NOMO-1 (cell line): ENCODE data around the gene VMAC.

Experiments
- DNase-seq, 2 experiments: peaks; one replicate each; lab custom pipeline; 2025; ENCODE audit not compliant: unreplicated experiment in 2 of 2; lab: John Stamatoyannopoulos, UW

Gene VMAC

GRCh38 chr19:5950741-5951140 is 46.1 kb downstream of the VMAC start:
- no peak for DNase-seq

DNA sequence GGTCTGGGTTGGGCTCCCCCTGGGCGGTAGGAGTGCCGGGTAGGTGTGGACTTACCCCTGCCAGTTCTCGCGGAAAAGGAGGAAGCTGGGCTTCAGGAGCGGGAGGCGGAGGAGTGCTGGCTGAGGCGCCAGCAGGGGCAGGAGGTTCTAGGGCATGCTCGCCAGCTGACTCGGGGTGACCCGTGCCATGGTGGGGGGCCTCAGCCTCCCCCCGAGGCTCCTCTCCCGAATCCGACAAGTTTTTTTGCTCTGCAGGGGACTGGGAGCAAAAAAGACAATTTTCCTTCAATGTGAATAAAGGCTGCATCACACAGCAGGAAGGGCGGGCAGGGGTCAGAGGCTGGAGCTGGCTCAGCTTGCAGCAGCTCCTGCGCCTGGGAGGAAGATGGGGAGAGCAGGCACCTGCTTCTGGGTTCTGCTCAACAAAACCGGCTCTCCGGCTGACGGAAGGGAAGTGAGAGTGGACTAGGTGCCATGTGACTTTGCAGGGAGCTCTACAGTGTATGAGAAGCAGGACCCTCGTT is 46.7 kb downstream of the VMAC start:
- DNase-seq, result peak; percentile 15 to 45

GRCh38 chr19:5952193-5953029 is 47.7 kb downstream of the VMAC start:
- no peak for DNase-seq

GRCh38 chr19:5953030-5953589 is 48.4 kb downstream of the VMAC start:
- peak in 1 of 2 experiments; percentile 2 for DNase-seq

DNA sequence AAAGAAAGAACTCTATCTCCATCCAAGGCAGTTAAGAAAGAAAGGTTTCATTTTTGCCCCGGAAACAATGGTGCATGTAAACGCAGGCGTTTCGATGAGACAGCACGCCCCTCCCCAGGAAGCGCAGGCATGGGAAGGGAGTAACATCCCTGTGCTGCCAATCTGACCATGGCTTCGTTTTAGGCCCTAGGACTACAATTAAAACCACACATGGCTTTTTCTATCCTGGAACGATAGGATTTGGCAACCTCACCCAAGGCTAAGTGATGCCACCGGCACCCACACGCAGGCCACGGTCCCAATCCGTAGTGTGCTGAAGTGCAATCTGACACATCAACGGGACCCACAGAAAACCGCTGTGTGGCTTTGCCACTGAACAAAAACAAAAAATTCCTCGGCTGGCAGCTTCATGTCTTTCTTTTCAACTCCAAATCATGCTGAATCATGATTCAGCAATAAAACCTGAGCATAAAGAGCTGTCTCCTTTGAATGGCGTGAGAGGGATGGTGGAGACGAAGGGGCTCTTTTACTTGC is 49.1 kb downstream of the VMAC start:
- no peak for DNase-seq

DNA sequence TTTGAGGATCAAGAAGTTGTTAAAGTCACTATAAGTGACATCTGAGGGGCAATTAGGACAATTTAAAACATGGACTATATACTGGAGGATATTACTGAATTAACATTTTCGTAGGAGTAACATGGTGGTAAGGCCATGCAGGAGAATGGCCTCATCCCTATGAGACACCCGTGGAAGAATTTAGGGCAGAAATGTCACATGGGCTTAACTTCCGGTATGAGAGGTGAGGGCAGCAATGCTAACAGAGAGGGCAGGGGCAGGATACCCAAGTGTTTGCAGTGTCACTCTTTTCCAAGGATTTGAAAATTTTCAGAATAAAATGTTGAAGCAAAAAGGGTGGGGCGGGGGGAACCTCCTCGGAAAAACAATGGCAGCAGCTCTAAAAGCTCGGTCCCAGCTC is 49.6 kb downstream of the VMAC start:
- DNase-seq, result no peak

DNA sequence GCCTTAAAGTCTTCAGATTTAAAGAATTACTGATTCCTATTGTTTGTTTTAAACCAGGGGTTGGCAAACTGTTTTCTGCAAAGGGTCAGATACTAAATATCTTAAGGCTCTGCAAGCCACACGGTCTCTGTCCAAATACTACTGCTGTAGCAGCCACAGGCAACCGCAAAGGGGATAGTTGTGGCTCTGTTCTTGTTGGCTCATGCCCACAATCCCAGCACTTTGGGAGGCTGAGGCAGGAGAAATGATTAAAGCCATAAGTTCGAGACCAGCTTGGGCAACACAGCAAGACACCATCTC is 50.9 kb downstream of the VMAC start:
- no peak for DNase-seq

DNA sequence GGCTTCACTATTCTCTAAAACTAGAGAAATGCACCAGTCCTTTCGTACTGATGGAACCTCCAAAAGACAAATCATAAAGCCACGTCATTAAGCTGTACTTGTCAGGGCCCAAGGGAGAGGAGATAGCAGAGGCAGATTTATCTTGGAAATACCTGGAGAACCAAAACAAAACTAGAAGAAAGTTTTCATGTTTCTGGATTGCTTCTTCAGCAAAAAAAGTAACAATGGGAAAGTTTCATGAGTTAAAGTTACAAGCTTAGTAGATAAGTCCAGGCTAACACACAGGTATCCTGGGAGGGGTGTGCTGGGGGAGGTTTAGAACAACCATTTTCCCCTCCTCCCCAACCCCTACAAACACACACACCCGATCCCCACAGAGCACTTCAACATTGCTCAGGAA is 51.7 kb downstream of the VMAC start:
- DNase-seq, result no peak

- DNase-seq, result no peak
These were observed 52.1 kb downstream of the VMAC start for GRCh38 chr19:5956728-5957127.

DNA sequence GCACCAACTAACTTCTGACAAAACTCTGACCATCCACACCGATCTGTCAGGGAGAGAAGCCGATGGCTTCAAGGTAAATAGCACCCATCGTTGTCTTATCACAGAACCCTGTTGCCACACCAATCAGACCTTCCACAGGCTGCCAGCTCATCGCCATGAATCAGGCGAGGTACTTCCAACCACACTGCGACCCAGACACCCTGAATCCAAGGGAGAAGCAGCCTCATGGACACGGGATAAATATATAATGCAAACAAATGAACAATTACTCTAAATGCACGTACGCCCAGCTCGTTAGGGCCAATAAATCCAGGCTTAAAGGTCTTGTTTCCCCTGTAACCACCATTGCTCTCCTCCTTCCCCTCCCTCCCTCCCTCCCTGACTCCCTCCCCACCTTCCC is 52.5 kb downstream of the VMAC start:
- DNase-seq, result no peak

GRCh38 chr19:5958074-5958850 is 53.6 kb downstream of the VMAC start:
- no peak for DNase-seq

DNA sequence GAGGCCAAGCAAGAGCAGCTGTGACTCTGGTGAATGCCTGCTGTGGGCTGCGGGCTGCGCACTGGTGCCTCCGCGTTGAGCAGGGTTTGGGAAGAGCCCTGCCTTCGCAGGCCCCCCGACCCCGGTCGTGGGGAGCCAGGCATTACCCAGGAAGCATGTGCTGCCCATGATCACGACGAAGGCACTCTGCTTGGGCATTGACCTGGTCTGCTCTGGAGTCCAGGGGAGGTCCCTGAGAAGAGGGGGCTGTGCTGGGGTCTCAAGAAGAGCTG is 54.1 kb downstream of the VMAC start:
- no peak for DNase-seq

DNA sequence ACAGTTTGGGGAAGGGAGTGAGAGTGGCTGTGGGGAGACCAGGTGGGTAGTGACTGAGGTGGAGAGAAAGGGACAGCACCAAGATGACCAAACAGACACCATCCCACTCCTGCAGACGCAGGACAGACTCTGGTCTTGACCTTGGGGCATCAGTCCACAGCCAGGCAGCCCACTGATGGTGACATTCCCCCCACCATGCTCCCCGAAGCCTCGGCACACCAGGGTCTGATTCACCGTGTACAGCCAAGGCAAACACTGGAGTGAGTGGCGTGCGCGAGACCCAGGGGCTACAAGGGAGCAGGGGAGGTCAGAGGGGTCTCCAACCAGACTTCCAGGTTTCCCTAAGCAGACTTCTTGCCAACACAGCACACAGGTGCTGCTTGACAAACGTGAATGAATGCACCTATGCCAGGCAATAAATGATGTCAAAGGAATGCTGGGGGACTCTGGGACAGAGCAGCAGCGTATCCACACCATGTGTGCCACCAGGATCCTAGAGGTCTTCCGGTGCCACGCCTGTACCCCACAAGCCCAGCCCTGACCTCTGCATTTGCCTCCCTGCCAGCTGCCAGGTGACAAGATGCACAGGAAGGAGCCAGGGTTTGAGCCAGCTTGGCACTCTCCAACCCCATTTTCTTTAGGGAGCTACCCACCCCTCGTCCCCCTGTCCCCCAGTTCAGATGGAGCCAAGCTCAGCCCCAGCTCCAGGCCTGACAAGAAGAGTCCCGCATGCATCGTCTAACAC is 54.8 kb downstream of the VMAC start:
- DNase-seq, result no peak
